ENCODE measurements around the gene PSMD9.

PSMD9 gene

DNA sequence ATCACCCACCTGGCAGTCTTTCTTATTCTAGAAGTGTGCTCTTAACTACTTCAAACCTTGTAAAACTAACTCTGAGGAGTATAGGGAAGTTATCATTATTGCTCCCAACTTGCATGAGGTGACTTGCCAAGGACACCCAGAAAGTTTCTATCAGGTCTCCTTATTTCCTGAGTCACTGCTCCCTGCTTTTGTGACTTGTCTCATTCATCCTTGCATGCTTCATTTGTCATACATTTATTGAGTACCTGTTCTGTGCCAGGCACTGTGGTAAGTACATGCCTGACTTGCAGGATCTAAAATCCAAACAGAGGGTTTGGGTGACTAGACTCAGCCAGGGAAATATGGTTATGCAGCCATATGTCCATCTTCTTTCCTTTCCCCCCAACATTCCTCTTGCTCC, 55.3 kb downstream of the PSMD9 start:
- Histone ChIP-seq H3K9me3 (ENCODE audit: control insufficient read depth, insufficient read depth, low read length) (no peaks in the 10 kb centered on the region), H3K9ac (ENCODE audit: low read depth, low read length) (no peak overlapping the region), H3K36me3 (ENCODE audit: insufficient read depth, low read length) (no peaks in the 10 kb centered on the region), H3K4me1 (ENCODE audit: insufficient read depth, low read length) (peaks cover 7% of the 10 kb centered on the region; the same call in 1 of the 2 replicates)

DNA sequence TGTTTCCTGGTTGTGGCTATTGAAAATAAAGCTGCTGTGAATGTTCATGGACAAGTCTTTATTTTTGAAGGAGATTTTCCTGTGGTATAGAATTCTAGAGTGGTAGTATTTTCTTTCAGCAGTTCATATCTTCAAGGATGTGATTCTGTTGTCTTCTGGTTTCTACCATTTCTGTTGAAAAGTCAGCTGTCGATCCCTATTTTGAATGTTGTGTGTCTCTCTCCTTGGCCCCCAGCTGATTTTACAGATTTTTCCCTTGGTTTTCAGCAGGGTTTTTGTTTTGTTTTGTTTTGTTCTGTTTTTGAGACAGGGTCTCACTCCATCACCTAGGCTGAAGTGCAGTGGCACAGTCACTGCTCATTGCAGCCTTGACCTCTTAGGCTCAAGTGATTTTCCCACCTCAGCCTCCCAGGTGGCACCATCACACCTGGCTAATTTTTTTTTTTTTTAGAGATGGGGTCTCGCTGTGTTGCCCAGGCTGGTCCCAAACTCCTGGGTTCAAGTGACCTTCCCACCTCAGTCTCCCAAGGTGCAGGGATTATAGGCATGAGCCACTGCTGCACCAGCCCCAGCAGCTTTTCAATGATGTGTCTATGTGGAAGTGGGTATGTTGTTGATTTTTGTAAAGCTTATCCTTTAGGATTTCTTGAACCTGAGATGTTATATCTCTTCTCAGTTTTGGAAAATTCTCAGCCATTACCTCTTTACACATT, 57.9 kb downstream of the PSMD9 start:
- Histone ChIP-seq H3K9me3 (ENCODE audit: control insufficient read depth, insufficient read depth, low read length) (no peaks in the 10 kb centered on the region), H3K9ac (ENCODE audit: low read depth, low read length) (no peak overlapping the region), H3K36me3 (ENCODE audit: insufficient read depth, low read length) (no peaks in the 10 kb centered on the region), H3K4me1 (ENCODE audit: insufficient read depth, low read length) (no peaks in the 10 kb centered on the region)

DNA sequence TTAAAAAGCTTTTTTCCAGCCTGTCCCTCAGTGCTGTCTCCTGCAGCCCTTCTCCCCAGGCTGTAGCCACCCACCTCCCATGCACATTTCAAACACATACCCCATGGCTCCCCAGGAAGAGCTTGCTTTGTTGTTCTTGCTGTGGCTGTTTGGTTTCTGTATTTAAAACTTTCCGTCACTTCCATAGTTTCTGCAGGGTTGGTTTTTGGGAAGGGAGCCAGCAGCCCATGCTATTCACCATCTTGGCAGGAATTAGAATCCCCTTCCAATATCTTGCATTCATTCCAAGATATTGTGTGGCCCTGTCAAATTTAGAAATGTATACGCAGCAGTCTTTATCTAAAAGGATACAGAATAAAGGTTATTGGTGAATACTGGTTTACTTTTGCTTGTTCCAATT, 59.4 kb downstream of the PSMD9 start:
- H3K9ac ChIP-seq (ENCODE audit: low read depth, low read length), result no peak overlapping the region
- H3K4me1 ChIP-seq (ENCODE audit: insufficient read depth, low read length), result no peaks in the 10 kb centered on the region

DNA sequence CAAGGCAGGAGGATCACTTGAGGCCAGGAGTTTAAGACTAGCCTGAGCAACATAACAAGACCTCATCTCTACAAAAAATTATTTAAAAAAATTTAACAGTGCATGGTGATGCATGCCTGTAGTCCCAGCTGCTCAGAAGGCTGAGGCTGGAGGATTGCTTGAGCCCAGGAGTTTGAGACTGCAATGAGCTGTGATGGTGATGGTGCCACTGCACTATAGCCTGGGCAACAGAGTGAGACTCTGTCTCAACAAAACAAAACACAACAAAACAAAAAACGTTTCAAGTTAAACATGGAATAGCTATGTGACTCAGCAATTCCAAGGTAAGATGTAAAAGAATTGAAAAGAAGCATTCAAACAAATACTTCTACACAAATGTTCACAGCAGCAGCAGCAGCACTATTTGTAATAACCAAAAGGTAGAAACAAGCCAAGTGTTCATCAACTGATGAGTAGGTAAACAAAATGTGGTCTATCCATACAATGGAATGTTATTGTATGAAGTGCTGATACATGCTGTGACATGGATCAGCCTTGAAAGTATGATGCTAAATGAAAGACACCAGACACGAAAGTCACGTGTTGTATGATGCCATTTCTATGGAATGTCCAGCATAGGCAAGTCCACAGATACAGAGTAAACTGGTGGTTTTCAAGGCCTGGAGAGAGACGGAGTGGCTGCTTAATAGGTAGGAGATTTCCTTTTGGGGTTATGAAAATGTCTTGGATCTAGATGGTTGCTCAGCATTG, 61.2 kb downstream of the PSMD9 start:
- Histone ChIP-seq H3K9me3 (ENCODE audit: control insufficient read depth, insufficient read depth, low read length) (no peaks in the 10 kb centered on the region), H3K4me1 (ENCODE audit: insufficient read depth, low read length) (no peaks in the 10 kb centered on the region), H3K9ac (ENCODE audit: low read depth, low read length) (no peak overlapping the region), H3K36me3 (ENCODE audit: insufficient read depth, low read length) (no peaks in the 10 kb centered on the region)

More for the DNA sequence above, 59.4 kb downstream of the PSMD9 start:
- Histone ChIP-seq H3K36me3 (ENCODE audit: insufficient read depth, low read length) (no peaks in the 10 kb centered on the region), H3K9me3 (ENCODE audit: control insufficient read depth, insufficient read depth, low read length) (no peaks in the 10 kb centered on the region)

DNA sequence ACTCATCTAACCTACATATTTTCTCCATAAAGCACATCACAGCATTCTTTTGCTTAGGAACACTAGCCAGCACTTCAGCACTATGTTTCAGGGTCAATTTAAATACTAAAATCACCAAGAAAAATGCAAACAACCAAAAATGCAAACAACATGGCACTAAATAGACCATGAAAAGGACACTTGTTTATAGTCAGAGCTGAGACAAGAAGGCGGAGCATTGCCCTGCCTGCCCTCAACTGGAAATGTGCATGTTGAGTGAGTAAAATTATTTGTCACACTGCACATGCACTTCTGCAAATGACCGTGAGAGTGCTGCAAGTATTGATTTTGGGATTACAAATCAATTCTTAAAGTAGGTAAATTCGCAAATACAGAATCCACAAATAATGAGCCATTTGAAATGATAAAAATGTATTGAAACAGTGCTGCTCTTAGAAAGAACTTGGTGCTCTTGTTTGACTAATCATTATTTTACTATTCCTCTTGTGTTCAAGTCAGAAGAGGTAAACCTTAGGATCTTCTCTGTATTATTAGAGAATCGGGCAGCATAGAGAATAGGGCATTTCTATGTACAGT, 64.6 kb downstream of the PSMD9 start:
- no peaks in the 10 kb centered on the region for H3K36me3 ChIP-seq (ENCODE audit: insufficient read depth, low read length)
- no peak overlapping the region for H3K9ac ChIP-seq (ENCODE audit: low read depth, low read length)
- H3K9me3 ChIP-seq (ENCODE audit: control insufficient read depth, insufficient read depth, low read length), result no peaks in the 10 kb centered on the region
- peaks cover 6% of the 10 kb centered on the region for H3K4me1 ChIP-seq (ENCODE audit: insufficient read depth, low read length)

DNA sequence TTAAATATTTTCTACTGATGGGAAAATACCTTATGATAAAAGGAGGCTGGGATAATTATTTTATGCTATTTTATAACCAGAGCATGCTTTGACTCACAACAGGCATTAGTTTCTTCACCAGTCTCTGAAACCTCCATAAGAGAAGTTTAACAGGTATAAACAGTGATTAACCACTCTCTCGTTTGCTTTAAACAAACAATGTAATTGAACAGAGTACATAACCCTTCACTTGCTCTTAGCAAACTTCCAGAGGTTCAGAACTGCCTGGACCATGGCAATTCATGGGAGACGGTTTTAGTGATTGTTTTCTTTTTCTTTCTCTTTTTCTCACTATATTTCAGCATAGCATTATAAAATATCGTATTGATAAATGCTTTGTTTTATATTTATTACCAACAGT, 65.1 kb downstream of the PSMD9 start:
- H3K9me3 ChIP-seq (ENCODE audit: control insufficient read depth, insufficient read depth, low read length), result no peaks in the 10 kb centered on the region
- H3K36me3 ChIP-seq (ENCODE audit: insufficient read depth, low read length), result no peaks in the 10 kb centered on the region
- H3K9ac ChIP-seq (ENCODE audit: low read depth, low read length), result no peak overlapping the region
- H3K4me1 ChIP-seq (ENCODE audit: insufficient read depth, low read length), result peaks cover 9% of the 10 kb centered on the region

DNA sequence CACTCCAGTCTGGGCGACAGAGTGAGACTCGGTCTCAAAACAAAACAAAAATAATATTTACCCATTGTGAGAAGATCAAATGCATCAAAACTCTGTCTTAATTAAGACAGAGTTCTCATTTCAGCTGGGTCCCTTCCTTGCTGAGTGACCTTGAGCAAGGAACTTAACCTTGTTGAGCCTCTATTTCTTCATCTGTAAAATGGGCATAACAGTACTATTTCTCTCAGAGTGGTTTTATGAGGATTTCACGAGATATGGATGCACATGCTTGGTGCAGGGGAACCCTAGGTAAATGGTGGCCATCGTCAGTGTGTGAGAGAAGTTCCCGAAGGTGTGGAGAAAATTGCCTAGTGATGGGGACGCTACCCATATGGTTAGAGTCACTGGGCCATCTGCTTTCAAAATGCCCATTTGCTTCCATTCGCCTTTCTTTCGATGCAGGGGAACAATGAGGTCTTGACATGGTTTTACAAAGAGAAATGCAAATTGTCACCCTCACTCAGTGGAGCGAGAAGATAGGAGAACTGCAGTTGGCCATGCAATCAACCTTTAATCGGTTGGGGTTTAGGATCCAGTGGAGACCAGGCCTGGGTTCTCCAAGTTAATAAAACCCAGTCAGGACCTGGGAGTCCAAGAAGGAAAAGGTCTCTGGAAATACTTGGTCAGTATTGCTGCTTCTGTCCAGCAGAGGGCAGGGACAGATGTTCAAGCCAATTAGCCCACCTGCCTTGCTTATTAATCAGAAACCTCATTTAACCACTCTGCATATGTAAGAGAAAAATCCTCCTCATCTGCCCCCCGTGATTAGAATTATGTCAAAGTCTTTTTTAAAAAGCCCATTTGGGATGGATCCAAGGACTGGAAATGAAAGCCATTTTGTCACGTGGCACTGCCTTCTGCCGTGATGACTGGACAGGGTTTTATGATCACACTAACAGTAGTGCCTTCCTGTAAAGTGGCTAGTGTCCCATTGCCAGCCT, 67.0 kb downstream of the PSMD9 start:
- no peak overlapping the region for H3K9ac ChIP-seq (ENCODE audit: low read depth, low read length)
- H3K9me3 ChIP-seq (ENCODE audit: control insufficient read depth, insufficient read depth, low read length), result no peaks in the 10 kb centered on the region
- H3K36me3 ChIP-seq (ENCODE audit: insufficient read depth, low read length), result no peaks in the 10 kb centered on the region
- peaks cover 9% of the 10 kb centered on the region for H3K4me1 ChIP-seq (ENCODE audit: insufficient read depth, low read length)

DNA sequence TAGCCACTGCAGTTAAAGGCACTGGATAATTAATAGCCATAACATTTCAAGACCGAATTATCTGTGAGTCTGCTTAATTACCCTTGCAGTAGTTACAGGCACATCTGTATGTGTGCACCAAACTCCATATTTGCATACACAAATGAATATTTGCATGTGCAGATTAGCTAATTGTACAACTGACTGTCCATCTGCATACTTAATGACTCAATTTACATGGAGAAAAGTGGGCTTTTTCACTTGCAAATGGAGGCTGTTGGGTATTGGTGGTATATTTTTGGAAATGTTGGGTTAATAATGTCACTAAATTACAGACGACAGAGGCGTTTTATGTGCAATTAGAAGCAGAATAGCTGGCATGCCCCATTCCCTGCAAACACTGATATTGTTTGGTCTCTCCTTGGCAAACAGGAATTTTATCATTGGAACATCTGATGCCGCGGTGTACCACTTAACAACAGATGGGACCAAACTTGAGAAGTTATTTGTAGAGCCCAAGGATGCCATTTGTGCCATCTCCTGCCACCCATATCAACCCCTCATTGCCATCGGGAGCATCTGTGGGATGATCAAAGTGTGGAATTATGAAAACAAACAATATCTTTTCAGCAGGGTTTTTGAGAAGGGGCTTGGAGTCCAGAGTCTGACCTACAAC, 69.4 kb downstream of the PSMD9 start:
- no peaks in the 10 kb centered on the region for H3K36me3 ChIP-seq (ENCODE audit: insufficient read depth, low read length)
- no peak overlapping the region for H3K9ac ChIP-seq (ENCODE audit: low read depth, low read length)
- H3K9me3 ChIP-seq (ENCODE audit: control insufficient read depth, insufficient read depth, low read length), result no peaks in the 10 kb centered on the region
- peaks cover 9% of the 10 kb centered on the region for H3K4me1 ChIP-seq (ENCODE audit: insufficient read depth, low read length)

DNA sequence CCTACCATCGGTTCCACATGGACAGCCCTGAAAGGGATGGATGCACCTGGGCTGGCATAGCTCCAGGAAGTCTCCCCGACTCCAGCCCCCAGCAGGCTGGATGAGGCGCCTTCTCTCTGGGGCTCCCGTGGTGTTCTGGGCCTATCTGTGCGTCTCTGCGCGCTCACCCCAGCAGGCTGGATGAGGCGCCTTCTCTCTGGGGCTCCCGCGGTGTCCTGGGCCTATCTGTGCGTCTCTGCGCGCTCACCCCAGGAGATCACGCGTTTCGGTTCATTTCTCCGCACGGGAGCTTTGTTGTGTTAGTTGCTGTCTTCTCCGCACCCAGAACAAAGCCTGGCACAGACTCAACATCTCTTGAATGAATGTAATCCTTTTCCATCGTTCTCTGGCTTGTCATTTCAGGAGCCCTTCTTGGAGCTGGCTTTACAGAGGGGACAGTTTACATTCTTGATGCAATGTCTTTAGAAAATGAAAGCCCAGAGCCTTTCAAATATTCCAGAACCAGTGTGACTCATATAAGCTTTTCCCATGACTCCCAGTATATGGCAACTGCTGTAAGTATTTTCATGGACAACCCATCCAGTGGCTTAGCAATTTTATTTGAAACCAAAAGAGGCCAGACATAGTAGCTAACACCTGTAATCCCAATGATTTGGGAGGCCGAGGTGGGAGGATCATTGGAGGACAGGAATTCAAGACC, 70.1 kb downstream of the PSMD9 start:
- peaks cover 9% of the 10 kb centered on the region for H3K4me1 ChIP-seq (ENCODE audit: insufficient read depth, low read length)
- no peaks in the 10 kb centered on the region; the same call in 1 of the 2 replicates for H3K36me3 ChIP-seq (ENCODE audit: insufficient read depth, low read length)

DNA sequence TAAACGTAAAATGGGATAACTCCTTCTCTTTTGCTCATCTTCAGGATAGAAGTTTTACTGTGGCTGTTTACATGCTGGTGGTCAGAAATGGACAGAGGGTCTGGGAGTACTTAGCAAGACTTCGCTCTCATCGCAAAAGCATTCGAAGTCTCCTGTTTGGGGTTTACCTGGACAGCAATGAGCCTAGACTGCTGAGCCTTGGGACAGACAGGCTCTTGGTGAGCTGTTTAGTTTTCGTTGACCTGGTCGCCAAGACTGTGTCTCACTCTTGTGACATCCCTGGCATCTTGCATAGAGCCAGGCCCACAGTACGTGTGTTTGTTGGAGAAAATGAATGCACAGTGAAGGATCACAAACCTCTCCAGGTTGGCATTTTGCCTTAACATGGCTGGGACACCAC, 72.0 kb downstream of the PSMD9 start:
- H3K4me1 ChIP-seq (ENCODE audit: insufficient read depth, low read length), result peaks cover 9% of the 10 kb centered on the region
- no peak overlapping the region for H3K9ac ChIP-seq (ENCODE audit: low read depth, low read length)
- no peaks in the 10 kb centered on the region for H3K9me3 ChIP-seq (ENCODE audit: control insufficient read depth, insufficient read depth, low read length)
- H3K36me3 ChIP-seq (ENCODE audit: insufficient read depth, low read length), result no peaks in the 10 kb centered on the region; the same call in 1 of the 2 replicates

More for the DNA sequence above, 70.1 kb downstream of the PSMD9 start:
- no peaks in the 10 kb centered on the region for H3K9me3 ChIP-seq (ENCODE audit: control insufficient read depth, insufficient read depth, low read length)
- H3K9ac ChIP-seq (ENCODE audit: low read depth, low read length), result no peak overlapping the region

DNA sequence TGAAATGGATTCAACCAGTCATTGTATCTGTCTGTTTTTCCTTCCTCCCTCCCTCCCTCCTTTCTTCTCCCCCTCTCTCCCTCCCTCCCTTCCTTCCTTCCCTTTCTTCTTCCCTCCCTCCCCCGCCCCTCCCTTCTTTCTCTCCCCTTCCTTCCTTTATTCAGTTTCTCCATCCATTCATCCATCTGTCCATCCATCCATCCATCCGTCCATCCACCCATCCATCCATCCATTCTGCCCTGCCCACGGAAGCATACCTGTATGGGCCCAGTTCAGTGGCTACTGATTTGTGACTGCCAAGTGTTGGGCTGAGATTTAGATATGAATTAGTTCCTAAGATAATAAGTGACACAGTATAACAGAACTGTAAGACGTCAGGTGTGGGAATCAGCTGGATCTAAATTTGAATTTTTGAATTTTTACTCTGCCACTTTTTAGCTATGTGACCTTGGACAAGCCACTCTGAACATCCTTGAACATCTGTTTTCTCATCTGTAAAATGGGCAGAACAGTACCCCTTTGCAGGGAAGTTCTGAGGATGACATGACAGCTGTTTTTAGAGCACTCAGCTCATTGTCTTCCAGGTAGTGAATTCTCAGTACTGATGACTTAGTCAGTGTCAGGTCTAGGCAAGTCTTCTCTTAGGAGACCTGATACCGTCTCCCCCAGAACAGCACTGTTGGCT, 72.7 kb downstream of the PSMD9 start:
- no peak overlapping the region for H3K9ac ChIP-seq (ENCODE audit: low read depth, low read length)
- no peaks in the 10 kb centered on the region; the same call in 1 of the 2 replicates for H3K36me3 ChIP-seq (ENCODE audit: insufficient read depth, low read length)
- peaks cover 9% of the 10 kb centered on the region for H3K4me1 ChIP-seq (ENCODE audit: insufficient read depth, low read length)
- no peaks in the 10 kb centered on the region for H3K9me3 ChIP-seq (ENCODE audit: control insufficient read depth, insufficient read depth, low read length)

DNA sequence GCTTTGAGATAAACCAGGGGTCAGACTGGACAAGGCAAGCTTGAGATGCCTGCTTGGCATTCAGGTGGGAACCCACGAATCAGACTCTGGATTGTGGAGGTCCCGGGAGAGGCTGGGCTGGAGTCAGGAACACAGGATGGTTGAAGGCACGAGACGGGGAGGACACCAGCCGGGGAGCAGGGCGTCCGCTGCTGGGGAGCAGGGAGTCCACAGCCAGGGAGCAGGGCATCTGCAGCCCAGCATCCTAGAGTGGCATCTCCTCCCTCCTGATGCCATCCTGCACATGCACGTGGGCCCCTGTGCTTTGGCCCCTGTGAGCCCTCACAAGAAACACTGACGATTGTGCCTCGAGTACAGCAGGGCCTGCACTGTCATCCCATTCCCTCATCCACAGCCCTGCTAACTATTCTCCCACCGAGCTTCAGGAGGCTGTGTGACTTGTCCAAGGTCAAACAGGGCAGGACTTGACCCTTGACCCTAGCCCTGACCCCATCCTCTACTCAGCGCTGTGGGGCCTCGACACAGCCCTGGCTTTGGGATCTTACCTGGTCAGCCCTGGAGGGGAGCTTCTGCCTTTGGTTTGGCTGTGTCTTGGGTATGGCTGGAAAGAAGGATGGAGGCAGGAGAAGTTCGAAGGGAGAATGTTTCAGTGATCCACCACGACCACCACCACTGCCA, 74.9 kb downstream of the PSMD9 start:
- H3K9ac ChIP-seq (ENCODE audit: low read depth, low read length), result no peak overlapping the region
- no peaks in the 10 kb centered on the region for H3K9me3 ChIP-seq (ENCODE audit: control insufficient read depth, insufficient read depth, low read length)
- H3K4me1 ChIP-seq (ENCODE audit: insufficient read depth, low read length), result peaks cover under 1% of the 10 kb centered on the region; the same call in 1 of the 2 replicates
- H3K36me3 ChIP-seq (ENCODE audit: insufficient read depth, low read length), result no peaks in the 10 kb centered on the region; the same call in 1 of the 2 replicates
